Liver (tissue), 9 donors: Measurements from ENCODE around the gene DOCK10. TPM values are rescaled to one million over a fixed set of nuclear protein-coding genes. Genes with fewer than 3 reads are reported as not detected.

Experiments used
- DNase-seq: peaks from one replicate; pipeline ENCODE4 v3.0.0-alpha.2; 2017; ENCODE audit warnings: low spot score
- H3K27ac ChIP-seq, 2 donors: one replicate each; pipeline ENCODE4 v1.7.0; 2013; ENCODE audit warnings: inconsistent platforms in 2 of 2, low read length in 2 of 2, control low read depth in 1 of 2, low read depth in 1 of 2, mild to moderate bottlenecking in 1 of 2
- H3K27me3 ChIP-seq, 4 donors: one replicate each; pipeline versions ENCODE4 v1.6.1 to v1.7.0; 2013; ENCODE audit warnings: low read length in 3 of 4, inconsistent platforms in 1 of 4, mild to moderate bottlenecking in 1 of 4, moderate library complexity in 1 of 4; ENCODE audit not compliant: control insufficient read depth in 4 of 4, insufficient read depth in 4 of 4
- H3K36me3 ChIP-seq, 4 donors: one replicate each; pipeline versions ENCODE4 v1.6.1 to v1.7.0; 2013; ENCODE audit warnings: low read length in 3 of 4, mild to moderate bottlenecking in 3 of 4, low read depth in 1 of 4, moderate library complexity in 1 of 4; ENCODE audit not compliant: control insufficient read depth in 4 of 4, insufficient read depth in 3 of 4
- H3K4me1 ChIP-seq, 4 donors: one replicate each; pipeline versions ENCODE4 v1.6.1 to v1.7.0; 2013; ENCODE audit warnings: low read length in 3 of 4, mild to moderate bottlenecking in 3 of 4, moderate library complexity in 1 of 4; ENCODE audit not compliant: control insufficient read depth in 4 of 4, insufficient read depth in 4 of 4
- H3K4me3 ChIP-seq, 3 donors: one replicate each; pipeline versions ENCODE4 v1.6.1 to v1.7.0; 2013; ENCODE audit warnings: low read length in 3 of 3, control low read depth in 1 of 3, low read depth in 1 of 3, mild to moderate bottlenecking in 1 of 3
- H3K9ac ChIP-seq, 2 donors: one replicate each; pipeline ENCODE4 v1.7.0; 2013; ENCODE audit warnings: low read length in 2 of 2, mild to moderate bottlenecking in 2 of 2, moderate library complexity in 2 of 2, control low read depth in 1 of 2, low read depth in 1 of 2
- H3K9me3 ChIP-seq, 4 donors: one replicate each; pipeline versions ENCODE4 v1.6.1 to v1.7.0; 2013; ENCODE audit warnings: low read length in 3 of 4; ENCODE audit not compliant: control insufficient read depth in 4 of 4
- EGR1 ChIP-seq, 2 donors: IDR thresholded peaks; 2 replicates each; pipeline ENCODE4 v1.6.1; 2016 to 2018; ENCODE audit warnings: antibody characterized with exemption in 2 of 2, low read depth in 2 of 2
- FOXA1 ChIP-seq: IDR thresholded peaks from 2 replicates; pipeline ENCODE4 v1.6.1; 2016; ENCODE audit warnings: antibody characterized with exemption
- GABPA ChIP-seq, 2 donors: IDR thresholded peaks in 1 of 2; conservative IDR thresholded peaks in 1 of 2; 2 replicates each; pipeline ENCODE4 v1.6.1; 2016; ENCODE audit warnings: antibody characterized with exemption in 2 of 2, mild to moderate bottlenecking in 1 of 2, moderate library complexity in 1 of 2
- HNF4A ChIP-seq, 2 donors: conservative IDR thresholded peaks; 2 replicates each; pipeline ENCODE4 v1.6.1; 2016; ENCODE audit warnings: antibody characterized with exemption in 2 of 2, mild to moderate bottlenecking in 2 of 2
- HNF4G ChIP-seq: IDR thresholded peaks from 2 replicates; pipeline ENCODE4 v1.6.1; 2016; ENCODE audit warnings: antibody characterized with exemption
- JUND ChIP-seq, 2 donors: IDR thresholded peaks; 2 replicates each; pipeline ENCODE4 v1.6.1; 2016; ENCODE audit warnings: antibody characterized with exemption in 2 of 2
- RAD21 ChIP-seq, 2 donors: IDR thresholded peaks; 2 replicates each; pipeline ENCODE4 v1.6.1; 2016; ENCODE audit warnings: antibody characterized with exemption in 2 of 2, mild to moderate bottlenecking in 2 of 2
- RXRA ChIP-seq, 2 donors: IDR thresholded peaks; 2 replicates each; pipeline ENCODE4 v1.6.1; 2017 to 2018; ENCODE audit warnings: antibody characterized with exemption in 2 of 2, mild to moderate bottlenecking in 1 of 2
- SP1 ChIP-seq: IDR thresholded peaks from 2 replicates; pipeline ENCODE4 v1.6.1; 2018; ENCODE audit warnings: antibody characterized with exemption, mild to moderate bottlenecking
- TAF1 ChIP-seq: conservative IDR thresholded peaks from 2 replicates; pipeline ENCODE4 v1.6.1; 2016; ENCODE audit warnings: antibody characterized with exemption, mild to moderate bottlenecking
- YY1 ChIP-seq: IDR thresholded peaks from 2 replicates; pipeline ENCODE4 v1.6.1; 2016; ENCODE audit warnings: antibody characterized with exemption, mild to moderate bottlenecking
- WGBS: extraction: QIAGEN DNeasy Blood & Tissue Kit; methylation state at CpG from one replicate; pipeline ENCODE4 v1.1.7; 2013; 5-methylcytosine and 5-hydroxymethylcytosine counted together
- polyA plus RNA-seq, 2 donors: library from polyadenylated mRNA; stranded (reverse) in 1 of 2; unstranded in 1 of 2; fragments of 200-250 nt in 1 of 2; fragments of >200 nt in 1 of 2; fragmentation: Nextera tagmentation in 1 of 2; extraction: Ambion mirVana in 1 of 2; gene quantifications; one replicate each; pipeline versions ENCODE4 v1.2.1 to v1.2.3, GENCODE V29; 2013 to 2015
- total RNA-seq, 2 donors: library from RNA; depleted of rRNA; stranded (reverse); fragments of >200 nt; gene quantifications; one replicate each; pipeline ENCODE4 v1.2.3, GENCODE V29; 2014
- TF ChIP-seq, protein P1 (sequence below): fragments of 150-350 bp; IDR thresholded peaks from 2 replicates; pipeline ENCODE4 v1.5.1; 2017; ENCODE audit warnings: improper control_type of control experiment, low read depth, low read length; ENCODE audit not compliant: missing input control
- TF ChIP-seq, protein P2 (sequence below): IDR thresholded peaks from 2 replicates; pipeline ENCODE4 v1.6.1; 2016; ENCODE audit warnings: antibody characterized with exemption
- TF ChIP-seq, protein P3 (sequence below): IDR thresholded peaks from 2 replicates; pipeline ENCODE4 v1.6.1; 2016; ENCODE audit warnings: antibody characterized with exemption, mild to moderate bottlenecking
- TF ChIP-seq, protein P4 (sequence below): IDR thresholded peaks from 2 replicates; pipeline ENCODE4 v1.6.1; 2016; ENCODE audit warnings: antibody characterized with exemption
- TF ChIP-seq, protein P5 (sequence below): IDR thresholded peaks from 2 replicates; pipeline ENCODE4 v1.6.1; 2016; ENCODE audit warnings: antibody characterized with exemption
- donor health status: healthy.
- donor health status: healthy.
- donor health status: healthy.
- donor health status: healthy.
- donor health status: healthy.

Gene DOCK10
- total and polyA plus RNA-seq, 4 donors, result 1.2 to 15.3 (median 6.8) TPM

DNA sequence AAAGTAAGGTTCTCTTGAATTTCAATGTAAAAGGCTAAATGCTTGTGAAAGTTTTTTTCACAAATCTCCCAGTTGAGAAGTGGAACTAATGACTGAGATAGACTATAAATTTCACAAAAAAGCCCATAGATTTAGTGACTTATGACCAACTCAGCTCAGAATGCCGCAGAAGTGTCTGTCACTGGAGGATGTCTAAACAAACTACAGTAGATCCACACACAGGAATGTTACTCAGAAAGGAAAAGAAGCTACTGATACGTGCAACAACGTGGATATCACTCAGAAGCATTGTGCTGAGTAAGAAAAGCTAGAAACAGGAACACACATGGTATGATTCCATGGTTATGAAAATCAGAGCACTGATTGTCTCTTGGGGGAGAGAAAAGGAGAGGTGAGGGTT, 151.9 kb downstream of the DOCK10 start:
- 68% methylated on average over 3 of the region's 3 CpGs for WGBS
- Histone ChIP-seq H3K27me3 (no peaks in the 10 kb centered on the region), H3K4me1 (no peaks in the 10 kb centered on the region), H3K4me3 (no peak overlapping the region), H3K27ac (no peak overlapping the region), H3K9me3 (no peaks in the 10 kb centered on the region), H3K36me3 (no peaks in the 10 kb centered on the region), H3K9ac (no peak overlapping the region)
- DNase-seq, result no peak
- TF ChIP-seq JUND (IDR thresholded peaks at IDR 0.05), result no peak
- TF ChIP-seq, protein P1, sequence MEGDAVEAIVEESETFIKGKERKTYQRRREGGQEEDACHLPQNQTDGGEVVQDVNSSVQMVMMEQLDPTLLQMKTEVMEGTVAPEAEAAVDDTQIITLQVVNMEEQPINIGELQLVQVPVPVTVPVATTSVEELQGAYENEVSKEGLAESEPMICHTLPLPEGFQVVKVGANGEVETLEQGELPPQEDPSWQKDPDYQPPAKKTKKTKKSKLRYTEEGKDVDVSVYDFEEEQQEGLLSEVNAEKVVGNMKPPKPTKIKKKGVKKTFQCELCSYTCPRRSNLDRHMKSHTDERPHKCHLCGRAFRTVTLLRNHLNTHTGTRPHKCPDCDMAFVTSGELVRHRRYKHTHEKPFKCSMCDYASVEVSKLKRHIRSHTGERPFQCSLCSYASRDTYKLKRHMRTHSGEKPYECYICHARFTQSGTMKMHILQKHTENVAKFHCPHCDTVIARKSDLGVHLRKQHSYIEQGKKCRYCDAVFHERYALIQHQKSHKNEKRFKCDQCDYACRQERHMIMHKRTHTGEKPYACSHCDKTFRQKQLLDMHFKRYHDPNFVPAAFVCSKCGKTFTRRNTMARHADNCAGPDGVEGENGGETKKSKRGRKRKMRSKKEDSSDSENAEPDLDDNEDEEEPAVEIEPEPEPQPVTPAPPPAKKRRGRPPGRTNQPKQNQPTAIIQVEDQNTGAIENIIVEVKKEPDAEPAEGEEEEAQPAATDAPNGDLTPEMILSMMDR, result no peak
- TF ChIP-seq, protein P2, sequence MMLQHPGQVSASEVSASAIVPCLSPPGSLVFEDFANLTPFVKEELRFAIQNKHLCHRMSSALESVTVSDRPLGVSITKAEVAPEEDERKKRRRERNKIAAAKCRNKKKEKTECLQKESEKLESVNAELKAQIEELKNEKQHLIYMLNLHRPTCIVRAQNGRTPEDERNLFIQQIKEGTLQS, result no peak
- TF ChIP-seq HNF4G, result no peak

DNA sequence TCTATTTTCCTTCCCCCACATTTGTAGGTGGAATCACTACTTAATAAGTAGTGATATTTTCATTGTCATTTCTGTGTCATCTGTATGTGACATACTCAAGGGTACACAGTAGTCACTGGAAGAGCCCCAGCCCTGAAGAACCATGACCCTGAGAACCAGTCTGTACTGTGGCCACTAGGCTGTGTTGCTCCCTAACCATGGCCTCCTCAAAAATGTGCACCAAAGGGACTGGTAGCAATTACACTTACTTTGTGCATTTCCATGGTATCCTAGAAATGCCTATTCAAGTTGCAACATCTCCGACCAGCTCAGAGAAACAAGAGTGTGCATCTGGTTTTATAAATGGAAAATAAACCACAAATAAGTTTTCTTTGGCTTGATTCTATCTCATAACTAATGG, 155.1 kb downstream of the DOCK10 start:
- Histone ChIP-seq H3K27me3 (no peaks in the 10 kb centered on the region), H3K4me3 (no peak overlapping the region), H3K36me3 (no peaks in the 10 kb centered on the region), H3K4me1 (peaks cover 0 to 11% (median 6%) of the 10 kb centered on the region in 4 donors), H3K9me3 (no peaks in the 10 kb centered on the region), H3K27ac (no peak overlapping the region), H3K9ac (no peak overlapping the region)
- WGBS, result 97% methylated on average over 1 of the region's 1 CpG
- DNase-seq, result no peak
- TF ChIP-seq RAD21 (IDR thresholded peaks at IDR 0.05) (peak in 1 of 2 donors; percentile 9), FOXA1 (no peak)

DNA sequence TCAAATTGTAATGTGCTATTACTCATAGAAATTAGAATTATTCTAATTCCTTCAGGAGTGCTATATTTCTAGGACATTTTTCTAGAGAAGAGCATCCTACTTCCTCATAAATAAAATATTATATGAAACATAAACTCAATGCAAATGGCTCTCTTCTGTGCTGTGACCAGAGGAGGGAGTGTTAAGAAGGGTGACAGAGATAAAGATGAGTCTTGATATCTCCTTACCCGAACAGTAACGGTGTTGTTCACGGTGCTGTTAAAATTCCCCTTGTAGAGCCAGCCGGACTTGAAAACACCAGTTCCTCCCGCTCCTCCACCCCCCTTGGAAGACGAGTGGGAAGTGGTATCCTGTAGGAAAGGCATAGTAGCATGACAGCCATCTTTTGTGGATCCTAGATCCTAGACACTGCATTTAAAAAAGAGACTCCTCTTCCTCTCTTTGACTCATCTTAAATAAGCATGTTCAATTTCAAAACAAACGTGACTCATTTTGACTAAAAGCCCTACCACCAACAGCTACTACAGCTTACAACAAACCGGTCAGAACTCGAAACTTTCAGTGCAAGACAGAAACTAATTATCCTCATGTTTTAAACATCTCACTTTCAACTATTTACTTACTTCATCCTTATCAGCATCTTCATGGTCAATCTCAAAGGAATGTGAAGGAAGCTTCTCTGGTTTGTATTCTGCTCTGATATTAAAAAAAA, 156.3 kb downstream of the DOCK10 start:
- TF ChIP-seq, protein P1, result no peak
- TF ChIP-seq HNF4G (no peak), TAF1 (no peak), RXRA (IDR thresholded peaks at IDR 0.05) (no peak), JUND (IDR thresholded peaks at IDR 0.05) (no peak), EGR1 (IDR thresholded peaks at IDR 0.05; ENCODE audit: low read depth in 2 of 2) (no peak), GABPA (IDR thresholded peaks at IDR 0.05 in 1 of 2, conservative IDR thresholded peaks at IDR 0.05 in 1 of 2) (no peak), YY1 (no peak), HNF4A (conservative IDR thresholded peaks at IDR 0.05) (no peak), SP1 (no peak), RAD21 (IDR thresholded peaks at IDR 0.05) (no peak)
- TF ChIP-seq, protein P2, result no peak
- TF ChIP-seq, protein P3, sequence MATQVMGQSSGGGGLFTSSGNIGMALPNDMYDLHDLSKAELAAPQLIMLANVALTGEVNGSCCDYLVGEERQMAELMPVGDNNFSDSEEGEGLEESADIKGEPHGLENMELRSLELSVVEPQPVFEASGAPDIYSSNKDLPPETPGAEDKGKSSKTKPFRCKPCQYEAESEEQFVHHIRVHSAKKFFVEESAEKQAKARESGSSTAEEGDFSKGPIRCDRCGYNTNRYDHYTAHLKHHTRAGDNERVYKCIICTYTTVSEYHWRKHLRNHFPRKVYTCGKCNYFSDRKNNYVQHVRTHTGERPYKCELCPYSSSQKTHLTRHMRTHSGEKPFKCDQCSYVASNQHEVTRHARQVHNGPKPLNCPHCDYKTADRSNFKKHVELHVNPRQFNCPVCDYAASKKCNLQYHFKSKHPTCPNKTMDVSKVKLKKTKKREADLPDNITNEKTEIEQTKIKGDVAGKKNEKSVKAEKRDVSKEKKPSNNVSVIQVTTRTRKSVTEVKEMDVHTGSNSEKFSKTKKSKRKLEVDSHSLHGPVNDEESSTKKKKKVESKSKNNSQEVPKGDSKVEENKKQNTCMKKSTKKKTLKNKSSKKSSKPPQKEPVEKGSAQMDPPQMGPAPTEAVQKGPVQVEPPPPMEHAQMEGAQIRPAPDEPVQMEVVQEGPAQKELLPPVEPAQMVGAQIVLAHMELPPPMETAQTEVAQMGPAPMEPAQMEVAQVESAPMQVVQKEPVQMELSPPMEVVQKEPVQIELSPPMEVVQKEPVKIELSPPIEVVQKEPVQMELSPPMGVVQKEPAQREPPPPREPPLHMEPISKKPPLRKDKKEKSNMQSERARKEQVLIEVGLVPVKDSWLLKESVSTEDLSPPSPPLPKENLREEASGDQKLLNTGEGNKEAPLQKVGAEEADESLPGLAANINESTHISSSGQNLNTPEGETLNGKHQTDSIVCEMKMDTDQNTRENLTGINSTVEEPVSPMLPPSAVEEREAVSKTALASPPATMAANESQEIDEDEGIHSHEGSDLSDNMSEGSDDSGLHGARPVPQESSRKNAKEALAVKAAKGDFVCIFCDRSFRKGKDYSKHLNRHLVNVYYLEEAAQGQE, result no peak
- TF ChIP-seq, protein P4, sequence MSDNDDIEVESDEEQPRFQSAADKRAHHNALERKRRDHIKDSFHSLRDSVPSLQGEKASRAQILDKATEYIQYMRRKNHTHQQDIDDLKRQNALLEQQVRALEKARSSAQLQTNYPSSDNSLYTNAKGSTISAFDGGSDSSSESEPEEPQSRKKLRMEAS, result no peak
- TF ChIP-seq, protein P5, sequence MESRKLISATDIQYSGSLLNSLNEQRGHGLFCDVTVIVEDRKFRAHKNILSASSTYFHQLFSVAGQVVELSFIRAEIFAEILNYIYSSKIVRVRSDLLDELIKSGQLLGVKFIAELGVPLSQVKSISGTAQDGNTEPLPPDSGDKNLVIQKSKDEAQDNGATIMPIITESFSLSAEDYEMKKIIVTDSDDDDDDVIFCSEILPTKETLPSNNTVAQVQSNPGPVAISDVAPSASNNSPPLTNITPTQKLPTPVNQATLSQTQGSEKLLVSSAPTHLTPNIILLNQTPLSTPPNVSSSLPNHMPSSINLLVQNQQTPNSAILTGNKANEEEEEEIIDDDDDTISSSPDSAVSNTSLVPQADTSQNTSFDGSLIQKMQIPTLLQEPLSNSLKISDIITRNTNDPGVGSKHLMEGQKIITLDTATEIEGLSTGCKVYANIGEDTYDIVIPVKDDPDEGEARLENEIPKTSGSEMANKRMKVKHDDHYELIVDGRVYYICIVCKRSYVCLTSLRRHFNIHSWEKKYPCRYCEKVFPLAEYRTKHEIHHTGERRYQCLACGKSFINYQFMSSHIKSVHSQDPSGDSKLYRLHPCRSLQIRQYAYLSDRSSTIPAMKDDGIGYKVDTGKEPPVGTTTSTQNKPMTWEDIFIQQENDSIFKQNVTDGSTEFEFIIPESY, result no peak
- Histone ChIP-seq H3K9ac (no peak overlapping the region), H3K27me3 (no peaks in the 10 kb centered on the region), H3K36me3 (peaks cover 0 to 4% (median 0%) of the 10 kb centered on the region in 4 donors), H3K9me3 (no peaks in the 10 kb centered on the region), H3K4me3 (no peak overlapping the region), H3K27ac (no peak overlapping the region), H3K4me1 (peaks cover 0 to 11% (median 6%) of the 10 kb centered on the region in 4 donors)
- no peak for DNase-seq
- 87% methylated on average over 9 of the region's 9 CpGs for WGBS
